Subcutaneous adipose tissue (tissue), 4 donors: ENCODE results near the gene SKIC2. TPM values are rescaled to one million over a fixed set of nuclear protein-coding genes. Genes with fewer than 3 reads are reported as not detected.

Experiments used
- total RNA-seq, 4 donors: library from RNA; depleted of rRNA; stranded (reverse); fragments of >200 nt; gene quantifications; one replicate each; pipeline ENCODE4 v1.1.0, GENCODE V29; 2016
- TF ChIP-seq, protein P1 (sequence below): fragments of 450-650 bp; IDR thresholded peaks from one replicate; pipeline ENCODE4 v1.5.1; 2016; ENCODE audit warnings: low read depth, mild to moderate bottlenecking, control low read depth, antibody characterized with exemption, moderate library complexity

SKIC2 gene
- total RNA-seq, 4 donors from 2014 or later = 16.1 to 44.6 (median 32.2) TPM

DNA sequence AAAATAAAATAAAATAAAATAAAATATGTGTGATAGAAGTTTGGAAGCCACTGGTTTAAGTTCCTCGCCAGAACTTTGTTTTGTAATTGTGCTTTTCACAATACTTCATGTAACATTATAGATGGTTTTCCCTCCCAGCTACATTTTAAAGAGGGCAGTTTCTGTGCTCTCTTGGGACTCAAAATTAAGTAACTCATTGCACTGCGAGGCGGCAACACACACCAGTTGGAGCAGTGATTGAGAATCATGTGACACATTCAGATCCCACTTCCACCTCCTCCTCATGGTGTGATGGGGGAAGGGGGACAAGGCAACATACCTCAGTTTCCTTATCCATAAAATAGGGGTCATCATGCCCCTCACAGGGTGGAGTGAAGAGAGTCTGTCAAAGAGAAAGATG lies 24.0 kb upstream of the SKIC2 start:
- TF ChIP-seq, protein P1, sequence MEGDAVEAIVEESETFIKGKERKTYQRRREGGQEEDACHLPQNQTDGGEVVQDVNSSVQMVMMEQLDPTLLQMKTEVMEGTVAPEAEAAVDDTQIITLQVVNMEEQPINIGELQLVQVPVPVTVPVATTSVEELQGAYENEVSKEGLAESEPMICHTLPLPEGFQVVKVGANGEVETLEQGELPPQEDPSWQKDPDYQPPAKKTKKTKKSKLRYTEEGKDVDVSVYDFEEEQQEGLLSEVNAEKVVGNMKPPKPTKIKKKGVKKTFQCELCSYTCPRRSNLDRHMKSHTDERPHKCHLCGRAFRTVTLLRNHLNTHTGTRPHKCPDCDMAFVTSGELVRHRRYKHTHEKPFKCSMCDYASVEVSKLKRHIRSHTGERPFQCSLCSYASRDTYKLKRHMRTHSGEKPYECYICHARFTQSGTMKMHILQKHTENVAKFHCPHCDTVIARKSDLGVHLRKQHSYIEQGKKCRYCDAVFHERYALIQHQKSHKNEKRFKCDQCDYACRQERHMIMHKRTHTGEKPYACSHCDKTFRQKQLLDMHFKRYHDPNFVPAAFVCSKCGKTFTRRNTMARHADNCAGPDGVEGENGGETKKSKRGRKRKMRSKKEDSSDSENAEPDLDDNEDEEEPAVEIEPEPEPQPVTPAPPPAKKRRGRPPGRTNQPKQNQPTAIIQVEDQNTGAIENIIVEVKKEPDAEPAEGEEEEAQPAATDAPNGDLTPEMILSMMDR = no peak

DNA sequence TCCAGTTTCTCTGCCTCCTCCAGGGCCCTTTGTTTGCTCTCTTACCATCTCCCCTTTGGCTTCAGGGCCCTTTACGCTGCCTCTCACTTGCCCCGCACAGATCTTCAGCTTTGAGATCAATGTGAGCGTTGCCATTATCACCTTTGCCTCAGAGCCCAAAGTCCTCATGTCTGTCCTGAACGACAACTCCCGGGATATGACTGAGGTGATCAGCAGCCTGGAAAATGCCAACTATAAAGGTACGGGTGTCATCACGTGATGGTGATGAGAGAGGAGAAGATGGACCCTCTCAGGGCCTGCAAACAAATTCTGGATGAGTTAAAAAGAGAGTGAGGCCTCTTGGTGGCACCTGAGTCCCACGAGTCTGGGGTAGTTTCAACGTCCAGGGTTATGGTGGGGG lies 23.2 kb upstream of the SKIC2 start:
- TF ChIP-seq, protein P1 = no peak

DNA sequence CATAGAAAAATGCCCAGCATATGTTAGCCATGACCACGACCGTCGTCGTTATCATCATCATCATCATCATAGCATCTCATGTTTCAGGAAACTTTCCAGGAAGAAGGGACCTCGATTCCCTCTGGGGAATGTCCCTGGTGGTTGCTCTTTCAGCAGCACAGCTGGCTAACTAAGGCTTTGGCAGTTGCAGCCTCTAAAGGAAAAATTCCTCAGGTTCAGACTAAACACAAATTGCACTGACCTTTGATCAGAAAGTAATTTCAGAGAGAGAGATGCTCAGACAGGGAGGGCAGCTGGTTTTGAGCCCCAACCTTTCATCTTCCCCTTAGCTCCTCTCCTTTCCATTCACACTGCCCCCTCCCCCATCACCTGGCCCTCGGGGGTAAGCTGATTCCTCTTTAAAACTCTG lies 18.7 kb upstream of the SKIC2 start:
- TF ChIP-seq, protein P1 = no peak

DNA sequence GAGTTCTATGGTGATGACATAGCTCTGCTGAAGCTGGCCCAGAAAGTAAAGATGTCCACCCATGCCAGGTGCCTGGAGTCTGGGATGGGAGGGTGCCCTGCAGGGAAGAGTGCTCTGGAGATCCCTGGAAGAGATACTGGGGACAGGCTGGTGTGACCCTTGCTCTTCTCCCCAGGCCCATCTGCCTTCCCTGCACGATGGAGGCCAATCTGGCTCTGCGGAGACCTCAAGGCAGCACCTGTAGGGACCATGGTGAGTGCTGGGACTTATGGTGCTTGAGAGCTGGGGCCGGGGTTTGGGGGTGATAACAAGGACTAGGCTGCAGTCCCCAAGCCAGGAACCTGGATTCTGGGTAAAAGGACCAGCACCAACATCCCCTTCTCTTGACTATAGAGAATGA lies 15.2 kb upstream of the SKIC2 start:
- TF ChIP-seq, protein P1 = no peak

DNA sequence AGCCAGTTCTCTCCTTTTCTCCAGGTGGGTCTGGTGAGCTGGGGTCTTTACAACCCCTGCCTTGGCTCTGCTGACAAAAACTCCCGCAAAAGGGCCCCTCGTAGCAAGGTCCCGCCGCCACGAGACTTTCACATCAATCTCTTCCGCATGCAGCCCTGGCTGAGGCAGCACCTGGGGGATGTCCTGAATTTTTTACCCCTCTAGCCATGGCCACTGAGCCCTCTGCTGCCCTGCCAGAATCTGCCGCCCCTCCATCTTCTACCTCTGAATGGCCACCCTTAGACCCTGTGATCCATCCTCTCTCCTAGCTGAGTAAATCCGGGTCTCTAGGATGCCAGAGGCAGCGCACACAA lies 13.8 kb upstream of the SKIC2 start:
- TF ChIP-seq, protein P1 = no peak

DNA sequence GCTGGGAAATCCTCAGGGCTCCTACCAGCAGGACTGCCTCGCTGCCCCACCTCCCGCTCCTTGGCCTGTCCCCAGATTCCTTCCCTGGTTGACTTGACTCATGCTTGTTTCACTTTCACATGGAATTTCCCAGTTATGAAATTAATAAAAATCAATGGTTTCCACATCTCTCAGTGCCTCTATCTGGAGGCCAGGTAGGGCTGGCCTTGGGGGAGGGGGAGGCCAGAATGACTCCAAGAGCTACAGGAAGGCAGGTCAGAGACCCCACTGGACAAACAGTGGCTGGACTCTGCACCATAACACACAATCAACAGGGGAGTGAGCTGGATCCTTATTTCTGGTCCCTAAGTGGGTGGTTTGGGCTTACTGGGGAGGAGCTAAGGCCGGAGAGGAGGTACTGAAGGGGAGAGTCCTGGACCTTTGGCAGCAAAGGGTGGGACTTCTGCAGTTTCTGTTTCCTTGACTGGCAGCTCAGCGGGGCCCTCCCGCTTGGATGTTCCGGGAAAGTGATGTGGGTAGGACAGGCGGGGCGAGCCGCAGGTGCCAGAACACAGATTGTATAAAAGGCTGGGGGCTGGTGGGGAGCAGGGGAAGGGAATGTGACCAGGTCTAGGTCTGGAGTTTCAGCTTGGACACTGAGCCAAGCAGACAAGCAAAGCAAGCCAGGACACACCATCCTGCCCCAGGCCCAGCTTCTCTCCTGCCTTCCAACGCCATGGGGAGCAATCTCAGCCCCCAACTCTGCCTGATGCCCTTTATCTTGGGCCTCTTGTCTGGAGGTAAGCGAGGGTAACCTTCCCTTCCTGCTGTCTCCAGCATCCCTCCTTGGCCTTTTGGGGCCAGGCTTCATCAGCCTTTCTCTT lies 13.2 kb upstream of the SKIC2 start, which contains the start of gene CFB:
Gene CFB (plus strand): TSS at position 589 of the 863 bp plus-strand sequence. CDS start 127 bp downstream, at position 716.
- TF ChIP-seq, protein P1 = no peak

DNA sequence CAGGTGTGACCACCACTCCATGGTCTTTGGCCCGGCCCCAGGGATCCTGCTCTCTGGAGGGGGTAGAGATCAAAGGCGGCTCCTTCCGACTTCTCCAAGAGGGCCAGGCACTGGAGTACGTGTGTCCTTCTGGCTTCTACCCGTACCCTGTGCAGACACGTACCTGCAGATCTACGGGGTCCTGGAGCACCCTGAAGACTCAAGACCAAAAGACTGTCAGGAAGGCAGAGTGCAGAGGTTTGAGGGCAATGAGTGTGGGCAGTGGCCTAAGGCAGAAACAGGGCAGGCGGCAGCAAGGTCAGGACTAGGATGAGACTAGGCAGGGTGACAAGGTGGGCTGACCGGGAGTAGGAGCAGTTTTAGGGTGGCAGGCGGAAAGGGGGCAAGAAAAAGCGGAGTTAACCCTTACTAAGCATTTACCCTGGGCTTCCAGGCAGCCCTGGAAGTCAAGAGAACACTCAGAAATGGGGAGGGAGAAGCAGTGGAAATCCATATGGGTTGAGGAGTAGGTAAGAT lies 12.5 kb upstream of the SKIC2 start:
- TF ChIP-seq, protein P1 = no peak
